K562 (cell line): ENCODE results near the gene CHTF8. TPM values are rescaled to one million over a fixed set of nuclear protein-coding genes. Genes with fewer than 3 reads are reported as not detected.
A peak's percentile ranks its signal among the peaks of the same experiment; 100 is the strongest.

Experiments
- CHD4 ChIP-seq: fragments of 200-600 bp; sonication (generic); IDR thresholded peaks from 3 replicates; pipeline ENCODE4 v1.6.1; 2012; ENCODE audit warnings: low read depth, mild to moderate bottlenecking, mixed read lengths, low read length, inconsistent platforms; ENCODE audit not compliant: insufficient read depth, insufficient replicate concordance, poor library complexity, severe bottlenecking
- CREM ChIP-seq: IDR thresholded peaks from 2 replicates; pipeline ENCODE4 v1.6.1; 2014; ENCODE audit warnings: antibody characterized with exemption, low read depth
- DPF2 ChIP-seq: fragments of 450-650 bp; IDR thresholded peaks from 2 replicates; pipeline ENCODE4 v1.6.1; 2016
- EP300 ChIP-seq: IDR thresholded peaks from 2 replicates; pipeline ENCODE4 v1.6.1; 2012; ENCODE audit warnings: low read length, improper control_type of control experiment
- FOXA3 ChIP-seq, 2 experiments: fragments of 450-650 bp in 1 of 2; sonication (generic) in 1 of 2; formaldehyde crosslinking; IDR thresholded peaks in 1 of 2; conservative IDR thresholded peaks in 1 of 2; 2 replicates each; pipeline versions ENCODE4 v1.4.0 to v1.8.0; 2020 to 2022; ENCODE audit warnings: mild to moderate bottlenecking in 2 of 2, missing genetic modification reagents in 1 of 2
- HNRNPLL ChIP-seq: fragments of 200-400 bp; formaldehyde crosslinking; IDR thresholded peaks from 2 replicates; pipeline ENCODE4 v1.6.1; 2017; ENCODE audit warnings: low read length, low read depth, mild to moderate bottlenecking; ENCODE audit not compliant: poor library complexity, severe bottlenecking
- MBD2 ChIP-seq: sonication (generic); IDR thresholded peaks from 2 replicates; pipeline ENCODE4 v1.6.1; 2016; ENCODE audit warnings: low read depth, borderline replicate concordance
- MGA ChIP-seq: fragments of 450-650 bp; IDR thresholded peaks from 2 replicates; pipeline ENCODE4 v1.6.1; 2016; ENCODE audit warnings: mild to moderate bottlenecking, moderate library complexity
- POLR2B ChIP-seq: fragments of 450-650 bp; IDR thresholded peaks from 2 replicates; pipeline ENCODE4 v1.6.1; 2018; ENCODE audit warnings: low read depth; ENCODE audit not compliant: partially characterized antibody
- SUPT5H ChIP-seq: fragments of 450-650 bp; IDR thresholded peaks from 2 replicates; pipeline ENCODE4 v1.6.1; 2016
- TCF7L2 ChIP-seq: fragments of 150-350 bp; IDR thresholded peaks from 2 replicates; pipeline ENCODE4 v1.6.1; 2016; ENCODE audit warnings: low read depth, mild to moderate bottlenecking, low read length, moderate library complexity
- polyA plus RNA-seq, 8 experiments: library from polyadenylated mRNA; depleted of rRNA in 4 of 8; stranded (reverse) in 5 of 8; unstranded in 3 of 8; fragments of >200 nt; fragmentation: Nextera tagmentation in 2 of 8; fragmentation: Illumina TruSeq in 1 of 8; extraction: Ambion mirVana in 2 of 8; extraction: Trizol in 1 of 8; gene quantifications; 2 replicates each; pipeline versions ENCODE4 v1.2.1 to v1.2.3, GENCODE V29; 2011 to 2014; ENCODE audit warnings: inconsistent platforms in 1 of 8, missing spikeins in 1 of 8
- total RNA-seq, 7 experiments: library from RNA; depleted of rRNA in 6 of 7; stranded (reverse); fragments of >200 nt in 6 of 7; fragmentation: Illumina TruSeq in 2 of 7; extraction: Trizol in 2 of 7; gene quantifications; 2 replicates each; pipeline versions ENCODE4 v1.2.1 to v1.2.3, GENCODE V29; 2011 to 2021; ENCODE audit warnings: low replicate concordance in 1 of 7
- TF ChIP-seq, protein P1 (sequence below), 2 experiments: fragments of 200-800 bp in 1 of 2; sonication (Bioruptor generic) in 1 of 2; sonication (generic) in 1 of 2; formaldehyde crosslinking in 1 of 2; IDR thresholded peaks in 1 of 2; conservative IDR thresholded peaks in 1 of 2; 2 replicates each; pipeline versions ENCODE4 v1.5.0 to v1.6.1; 2016 to 2020; ENCODE audit warnings: missing compliant biosample characterization in 1 of 2, missing genetic modification characterization in 1 of 2, missing genetic modification reagents in 1 of 2
- TF ChIP-seq, protein P2 (sequence below): fragments of 450-650 bp; formaldehyde crosslinking; IDR thresholded peaks from 2 replicates; pipeline ENCODE4 v1.4.0; 2022; ENCODE audit warnings: mild to moderate bottlenecking, moderate library complexity

CHTF8 gene
- total and polyA plus RNA-seq, 9 of the 15 experiments (the other 6 are each of a cell fraction or from before 2014, with no cell fraction given): 20.2 to 199 (median 108) TPM

- TF ChIP-seq, protein P1, sequence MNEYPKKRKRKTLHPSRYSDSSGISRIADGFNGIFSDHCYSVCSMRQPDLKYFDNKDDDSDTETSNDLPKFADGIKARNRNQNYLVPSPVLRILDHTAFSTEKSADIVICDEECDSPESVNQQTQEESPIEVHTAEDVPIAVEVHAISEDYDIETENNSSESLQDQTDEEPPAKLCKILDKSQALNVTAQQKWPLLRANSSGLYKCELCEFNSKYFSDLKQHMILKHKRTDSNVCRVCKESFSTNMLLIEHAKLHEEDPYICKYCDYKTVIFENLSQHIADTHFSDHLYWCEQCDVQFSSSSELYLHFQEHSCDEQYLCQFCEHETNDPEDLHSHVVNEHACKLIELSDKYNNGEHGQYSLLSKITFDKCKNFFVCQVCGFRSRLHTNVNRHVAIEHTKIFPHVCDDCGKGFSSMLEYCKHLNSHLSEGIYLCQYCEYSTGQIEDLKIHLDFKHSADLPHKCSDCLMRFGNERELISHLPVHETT (CRISPR knock-in tag; conservative IDR thresholded peaks at IDR 0.05 in 1 of 2, IDR thresholded peaks at IDR 0.05 in 1 of 2): no peak
- TF ChIP-seq HNRNPLL (no peak), FOXA3 (CRISPR knock-in tag; conservative IDR thresholded peaks at IDR 0.05 in 1 of 2, IDR thresholded peaks at IDR 0.05 in 1 of 2) (no peak), CHD4 (no peak), MGA (no peak), EP300 (peak; percentile 69), CREM (0 out of 2 replicates have a peak, but pooled peaks have one; percentile 33), DPF2 (peak; percentile 90), TCF7L2 (no peak), SUPT5H (no peak), MBD2 (no peak), POLR2B (no peak)
- TF ChIP-seq, protein P2, sequence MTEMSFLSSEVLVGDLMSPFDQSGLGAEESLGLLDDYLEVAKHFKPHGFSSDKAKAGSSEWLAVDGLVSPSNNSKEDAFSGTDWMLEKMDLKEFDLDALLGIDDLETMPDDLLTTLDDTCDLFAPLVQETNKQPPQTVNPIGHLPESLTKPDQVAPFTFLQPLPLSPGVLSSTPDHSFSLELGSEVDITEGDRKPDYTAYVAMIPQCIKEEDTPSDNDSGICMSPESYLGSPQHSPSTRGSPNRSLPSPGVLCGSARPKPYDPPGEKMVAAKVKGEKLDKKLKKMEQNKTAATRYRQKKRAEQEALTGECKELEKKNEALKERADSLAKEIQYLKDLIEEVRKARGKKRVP (CRISPR knock-in tag): no peak
Measured at GRCh38 chr16:69089091-69089910, 43.1 kb downstream of the CHTF8 start (continued).
